ENCODE results near the gene UHRF1. TPM values are rescaled to one million over a fixed set of nuclear protein-coding genes. Genes with fewer than 3 reads are reported as not detected.

Gene UHRF1
- total and polyA plus RNA-seq, 2 of the 13 experiments (the other 11 are each of a cell fraction or from before 2014, with no cell fraction given): 6.8 to 78.4 TPM

DNA sequence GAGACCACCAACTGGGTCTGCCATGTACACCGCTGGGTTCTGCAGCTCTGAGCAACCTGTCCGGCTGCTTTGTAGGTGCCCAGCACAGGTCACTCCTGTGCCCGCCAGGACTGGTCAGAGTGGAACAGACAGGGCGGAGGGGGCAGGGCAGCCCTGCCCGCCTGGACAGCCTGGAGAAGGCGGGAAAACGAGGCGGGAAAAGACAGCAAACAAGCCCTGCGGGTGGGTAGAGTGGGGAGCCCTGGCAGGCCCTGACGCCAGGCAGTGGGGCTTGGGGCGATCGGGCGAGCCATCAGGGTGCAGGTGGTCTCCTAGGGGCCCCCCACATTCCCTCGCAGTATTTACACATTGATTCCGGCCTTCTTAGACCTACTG lies 533 bp upstream of the UHRF1 start (continued):
- TF ChIP-seq, protein P1, sequence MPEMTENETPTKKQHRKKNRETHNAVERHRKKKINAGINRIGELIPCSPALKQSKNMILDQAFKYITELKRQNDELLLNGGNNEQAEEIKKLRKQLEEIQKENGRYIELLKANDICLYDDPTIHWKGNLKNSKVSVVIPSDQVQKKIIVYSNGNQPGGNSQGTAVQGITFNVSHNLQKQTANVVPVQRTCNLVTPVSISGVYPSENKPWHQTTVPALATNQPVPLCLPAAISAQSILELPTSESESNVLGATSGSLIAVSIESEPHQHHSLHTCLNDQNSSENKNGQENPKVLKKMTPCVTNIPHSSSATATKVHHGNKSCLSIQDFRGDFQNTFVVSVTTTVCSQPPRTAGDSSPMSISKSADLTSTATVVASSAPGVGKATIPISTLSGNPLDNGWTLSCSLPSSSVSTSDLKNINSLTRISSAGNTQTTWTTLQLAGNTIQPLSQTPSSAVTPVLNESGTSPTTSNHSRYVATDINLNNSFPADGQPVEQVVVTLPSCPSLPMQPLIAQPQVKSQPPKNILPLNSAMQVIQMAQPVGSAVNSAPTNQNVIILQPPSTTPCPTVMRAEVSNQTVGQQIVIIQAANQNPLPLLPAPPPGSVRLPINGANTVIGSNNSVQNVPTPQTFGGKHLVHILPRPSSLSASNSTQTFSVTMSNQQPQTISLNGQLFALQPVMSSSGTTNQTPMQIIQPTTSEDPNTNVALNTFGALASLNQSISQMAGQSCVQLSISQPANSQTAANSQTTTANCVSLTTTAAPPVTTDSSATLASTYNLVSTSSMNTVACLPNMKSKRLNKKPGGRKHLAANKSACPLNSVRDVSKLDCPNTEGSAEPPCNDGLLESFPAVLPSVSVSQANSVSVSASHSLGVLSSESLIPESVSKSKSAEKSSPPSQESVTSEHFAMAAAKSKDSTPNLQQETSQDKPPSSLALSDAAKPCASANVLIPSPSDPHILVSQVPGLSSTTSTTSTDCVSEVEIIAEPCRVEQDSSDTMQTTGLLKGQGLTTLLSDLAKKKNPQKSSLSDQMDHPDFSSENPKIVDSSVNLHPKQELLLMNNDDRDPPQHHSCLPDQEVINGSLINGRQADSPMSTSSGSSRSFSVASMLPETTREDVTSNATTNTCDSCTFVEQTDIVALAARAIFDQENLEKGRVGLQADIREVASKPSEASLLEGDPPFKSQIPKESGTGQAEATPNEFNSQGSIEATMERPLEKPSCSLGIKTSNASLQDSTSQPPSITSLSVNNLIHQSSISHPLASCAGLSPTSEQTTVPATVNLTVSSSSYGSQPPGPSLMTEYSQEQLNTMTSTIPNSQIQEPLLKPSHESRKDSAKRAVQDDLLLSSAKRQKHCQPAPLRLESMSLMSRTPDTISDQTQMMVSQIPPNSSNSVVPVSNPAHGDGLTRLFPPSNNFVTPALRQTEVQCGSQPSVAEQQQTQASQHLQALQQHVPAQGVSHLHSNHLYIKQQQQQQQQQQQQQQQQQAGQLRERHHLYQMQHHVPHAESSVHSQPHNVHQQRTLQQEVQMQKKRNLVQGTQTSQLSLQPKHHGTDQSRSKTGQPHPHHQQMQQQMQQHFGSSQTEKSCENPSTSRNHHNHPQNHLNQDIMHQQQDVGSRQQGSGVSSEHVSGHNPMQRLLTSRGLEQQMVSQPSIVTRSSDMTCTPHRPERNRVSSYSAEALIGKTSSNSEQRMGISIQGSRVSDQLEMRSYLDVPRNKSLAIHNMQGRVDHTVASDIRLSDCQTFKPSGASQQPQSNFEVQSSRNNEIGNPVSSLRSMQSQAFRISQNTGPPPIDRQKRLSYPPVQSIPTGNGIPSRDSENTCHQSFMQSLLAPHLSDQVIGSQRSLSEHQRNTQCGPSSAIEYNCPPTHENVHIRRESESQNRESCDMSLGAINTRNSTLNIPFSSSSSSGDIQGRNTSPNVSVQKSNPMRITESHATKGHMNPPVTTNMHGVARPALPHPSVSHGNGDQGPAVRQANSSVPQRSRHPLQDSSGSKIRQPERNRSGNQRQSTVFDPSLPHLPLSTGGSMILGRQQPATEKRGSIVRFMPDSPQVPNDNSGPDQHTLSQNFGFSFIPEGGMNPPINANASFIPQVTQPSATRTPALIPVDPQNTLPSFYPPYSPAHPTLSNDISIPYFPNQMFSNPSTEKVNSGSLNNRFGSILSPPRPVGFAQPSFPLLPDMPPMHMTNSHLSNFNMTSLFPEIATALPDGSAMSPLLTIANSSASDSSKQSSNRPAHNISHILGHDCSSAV (CRISPR knock-in tag; IDR thresholded peaks at IDR 0.05; ENCODE audit: borderline replicate concordance): no peak
- TF ChIP-seq RBFOX2 (IDR thresholded peaks at IDR 0.05; ENCODE audit: low read depth, low read length): no peak
- no peak for TF ChIP-seq PRPF4 (IDR thresholded peaks at IDR 0.05; ENCODE audit: low read depth, low read length, poor library complexity, severe bottlenecking)
- TF ChIP-seq, protein P2, sequence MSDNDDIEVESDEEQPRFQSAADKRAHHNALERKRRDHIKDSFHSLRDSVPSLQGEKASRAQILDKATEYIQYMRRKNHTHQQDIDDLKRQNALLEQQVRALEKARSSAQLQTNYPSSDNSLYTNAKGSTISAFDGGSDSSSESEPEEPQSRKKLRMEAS (IDR thresholded peaks at IDR 0.05): peak; percentile 80
- TF ChIP-seq ZNF598 (CRISPR knock-in tag; IDR thresholded peaks at IDR 0.05; ENCODE audit: borderline replicate concordance): peak; percentile 73; the same call in 1 of the 2 replicates
- TF ChIP-seq KDM5B (CRISPR knock-in tag; IDR thresholded peaks at IDR 0.05; ENCODE audit: borderline replicate concordance): peak; percentile 72
- TF ChIP-seq HOXA9 (CRISPR knock-in tag; IDR thresholded peaks at IDR 0.05; ENCODE audit: borderline replicate concordance): 0 out of 2 replicates have a peak, but pooled peaks have one; percentile 39
- no peak for TF ChIP-seq ZNF709 (CRISPR knock-in tag; IDR thresholded peaks at IDR 0.05)
- 0 out of 2 replicates have a peak, but pooled peaks have one; percentile 21 for TF ChIP-seq ZSCAN22 (CRISPR knock-in tag; IDR thresholded peaks at IDR 0.05)
- TF ChIP-seq MATR3 (CRISPR knock-in tag; IDR thresholded peaks at IDR 0.05): no peak
- no peak for TF ChIP-seq ATM (IDR thresholded peaks at IDR 0.05; ENCODE audit: borderline replicate concordance)
- 0 out of 2 replicates have a peak, but pooled peaks have one; percentile 6 for TF ChIP-seq CCDC6 (CRISPR knock-in tag; IDR thresholded peaks at IDR 0.05)
- TF ChIP-seq, protein P3, sequence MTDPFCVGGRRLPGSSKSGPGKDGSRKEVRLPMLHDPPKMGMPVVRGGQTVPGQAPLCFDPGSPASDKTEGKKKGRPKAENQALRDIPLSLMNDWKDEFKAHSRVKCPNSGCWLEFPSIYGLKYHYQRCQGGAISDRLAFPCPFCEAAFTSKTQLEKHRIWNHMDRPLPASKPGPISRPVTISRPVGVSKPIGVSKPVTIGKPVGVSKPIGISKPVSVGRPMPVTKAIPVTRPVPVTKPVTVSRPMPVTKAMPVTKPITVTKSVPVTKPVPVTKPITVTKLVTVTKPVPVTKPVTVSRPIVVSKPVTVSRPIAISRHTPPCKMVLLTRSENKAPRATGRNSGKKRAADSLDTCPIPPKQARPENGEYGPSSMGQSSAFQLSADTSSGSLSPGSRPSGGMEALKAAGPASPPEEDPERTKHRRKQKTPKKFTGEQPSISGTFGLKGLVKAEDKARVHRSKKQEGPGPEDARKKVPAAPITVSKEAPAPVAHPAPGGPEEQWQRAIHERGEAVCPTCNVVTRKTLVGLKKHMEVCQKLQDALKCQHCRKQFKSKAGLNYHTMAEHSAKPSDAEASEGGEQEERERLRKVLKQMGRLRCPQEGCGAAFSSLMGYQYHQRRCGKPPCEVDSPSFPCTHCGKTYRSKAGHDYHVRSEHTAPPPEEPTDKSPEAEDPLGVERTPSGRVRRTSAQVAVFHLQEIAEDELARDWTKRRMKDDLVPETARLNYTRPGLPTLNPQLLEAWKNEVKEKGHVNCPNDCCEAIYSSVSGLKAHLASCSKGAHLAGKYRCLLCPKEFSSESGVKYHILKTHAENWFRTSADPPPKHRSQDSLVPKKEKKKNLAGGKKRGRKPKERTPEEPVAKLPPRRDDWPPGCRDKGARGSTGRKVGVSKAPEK (CRISPR knock-in tag; IDR thresholded peaks at IDR 0.05; ENCODE audit: borderline replicate concordance): 0 out of 2 replicates have a peak, but pooled peaks have one; percentile 34
- TF ChIP-seq, protein P4, sequence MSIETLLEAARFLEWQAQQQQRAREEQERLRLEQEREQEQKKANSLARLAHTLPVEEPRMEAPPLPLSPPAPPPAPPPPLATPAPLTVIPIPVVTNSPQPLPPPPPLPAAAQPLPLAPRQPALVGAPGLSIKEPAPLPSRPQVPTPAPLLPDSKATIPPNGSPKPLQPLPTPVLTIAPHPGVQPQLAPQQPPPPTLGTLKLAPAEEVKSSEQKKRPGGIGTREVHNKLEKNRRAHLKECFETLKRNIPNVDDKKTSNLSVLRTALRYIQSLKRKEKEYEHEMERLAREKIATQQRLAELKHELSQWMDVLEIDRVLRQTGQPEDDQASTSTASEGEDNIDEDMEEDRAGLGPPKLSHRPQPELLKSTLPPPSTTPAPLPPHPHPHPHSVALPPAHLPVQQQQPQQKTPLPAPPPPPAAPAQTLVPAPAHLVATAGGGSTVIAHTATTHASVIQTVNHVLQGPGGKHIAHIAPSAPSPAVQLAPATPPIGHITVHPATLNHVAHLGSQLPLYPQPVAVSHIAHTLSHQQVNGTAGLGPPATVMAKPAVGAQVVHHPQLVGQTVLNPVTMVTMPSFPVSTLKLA (IDR thresholded peaks at IDR 0.05): no peak
- TF ChIP-seq FOXA3 (CRISPR knock-in tag; IDR thresholded peaks at IDR 0.05): 0 out of 2 replicates have a peak, but pooled peaks have one; percentile 4
- 0 out of 2 replicates have a peak, but pooled peaks have one; percentile 11 for TF ChIP-seq ZNF761 (CRISPR knock-in tag; conservative IDR thresholded peaks at IDR 0.05)
- peak; percentile 4 for TF ChIP-seq IKZF4 (CRISPR knock-in tag; IDR thresholded peaks at IDR 0.05; ENCODE audit: borderline replicate concordance, low read depth, not compliant biosample characterization)
